SH-SY5Y (cell line): ENCODE measurements around the gene RBKS.

Source experiments
- GATA2 ChIP-seq: IDR thresholded peaks from 2 replicates; pipeline ENCODE4 v1.6.1; 2011; ENCODE audit warnings: mild to moderate bottlenecking, low read depth, low read length
- GATA3 ChIP-seq: IDR thresholded peaks from 2 replicates; pipeline ENCODE4 v1.6.1; 2011; ENCODE audit warnings: low read depth, mild to moderate bottlenecking, low read length, moderate library complexity

- TF ChIP-seq GATA3: no peak
- TF ChIP-seq GATA2: no peak
These were observed 133.4 kb downstream of the RBKS start for GRCh38 chr2:27756544-27757498.
